DOHH2 (cell line): Measurements from ENCODE around the gene SRGAP2C.
"Not testable (repeated sequence)": the region's sequence is repeated elsewhere in the genome, so short reads cannot be mapped to it uniquely, and the experiment has no call there.

Source experiments
- H3F3A ChIP-seq: fragments of 200-600 bp; sonication (generic), shearing (Covaris generic); 2 replicates; pipeline ENCODE4 v1.6.0; 2016; ENCODE audit warnings: antibody characterized with exemption, mild to moderate bottlenecking; ENCODE audit not compliant: control insufficient read depth, insufficient read depth
- H3K27ac ChIP-seq: fragments of 200-600 bp; sonication (generic); 2 replicates; pipeline ENCODE4 v1.5.1; 2014; ENCODE audit warnings: low read depth, mild to moderate bottlenecking, low read length, moderate library complexity
- H3K27me3 ChIP-seq: fragments of 200-600 bp; sonication (generic); 2 replicates; pipeline ENCODE4 v1.6.1; 2014; ENCODE audit warnings: mild to moderate bottlenecking, low read length, mixed read lengths; ENCODE audit not compliant: control insufficient read depth
- H3K36me3 ChIP-seq: fragments of 200-600 bp; sonication (generic); 2 replicates; pipeline ENCODE4 v1.6.1; 2014; ENCODE audit warnings: mild to moderate bottlenecking, low read length, moderate library complexity, mixed read lengths; ENCODE audit not compliant: control insufficient read depth
- H3K4me1 ChIP-seq: fragments of 200-600 bp; sonication (generic); 2 replicates; pipeline ENCODE4 v1.6.1; 2014; ENCODE audit warnings: mild to moderate bottlenecking, low read length, mixed read lengths; ENCODE audit not compliant: control insufficient read depth
- H3K4me2 ChIP-seq: fragments of 200-600 bp; sonication (generic); 2 replicates; pipeline ENCODE4 v1.6.0; 2014; ENCODE audit warnings: mild to moderate bottlenecking, low read length, moderate library complexity
- H3K4me3 ChIP-seq: fragments of 200-600 bp; sonication (generic); 2 replicates; pipeline ENCODE4 v1.5.1; 2014; ENCODE audit warnings: mild to moderate bottlenecking, low read length, mixed read lengths
- H3K79me2 ChIP-seq: fragments of 200-600 bp; sonication (generic); 2 replicates; pipeline ENCODE4 v1.6.1; 2014; ENCODE audit warnings: mild to moderate bottlenecking, low read length, mixed read lengths; ENCODE audit not compliant: control insufficient read depth
- H3K9me2 ChIP-seq: fragments of 200-600 bp; sonication (generic); replicated peaks from 2 replicates; pipeline ENCODE4 v1.6.1; 2014; ENCODE audit warnings: mild to moderate bottlenecking, low read length, mixed read lengths; ENCODE audit not compliant: control insufficient read depth
- H3K9me3 ChIP-seq: fragments of 200-600 bp; sonication (generic); 2 replicates; pipeline ENCODE4 v1.6.1; 2014; ENCODE audit warnings: antibody characterized with exemption, low read length, mixed read lengths; ENCODE audit not compliant: control insufficient read depth, insufficient read depth
- H4K20me1 ChIP-seq: fragments of 200-600 bp; sonication (generic); 2 replicates; pipeline ENCODE4 v1.6.0; 2014; ENCODE audit warnings: low read depth, mild to moderate bottlenecking, antibody characterized with exemption, low read length, moderate library complexity; ENCODE audit not compliant: control insufficient read depth, insufficient read depth

SRGAP2C gene

GRCh38 chr1:121246399-121246798, 61.6 kb downstream of the SRGAP2C start:
- not testable (repeated sequence) for H3K27me3 ChIP-seq

GRCh38 chr1:121252656-121253055, 67.9 kb downstream of the SRGAP2C start:
- H3K36me3 ChIP-seq, H3K27ac ChIP-seq, H3K27me3 ChIP-seq, H4K20me1 ChIP-seq, H3K9me2 ChIP-seq, H3K79me2 ChIP-seq, H3K9me3 ChIP-seq, H3K4me2 ChIP-seq, H3K4me1 ChIP-seq, H3F3A ChIP-seq, H3K4me3 ChIP-seq: not testable (repeated sequence)

More at GRCh38 chr1:121246399-121246798, 61.6 kb downstream of the SRGAP2C start:
- not testable (repeated sequence) for H3K36me3 ChIP-seq, H3K9me3 ChIP-seq, H3F3A ChIP-seq, H4K20me1 ChIP-seq, H3K4me1 ChIP-seq, H3K79me2 ChIP-seq, H3K27ac ChIP-seq, H3K4me3 ChIP-seq, H3K9me2 ChIP-seq, H3K4me2 ChIP-seq

- H3K79me2 ChIP-seq, H3K9me2 ChIP-seq, H3K4me2 ChIP-seq, H3F3A ChIP-seq, H3K27me3 ChIP-seq, H3K4me3 ChIP-seq, H3K27ac ChIP-seq, H3K36me3 ChIP-seq, H3K4me1 ChIP-seq, H4K20me1 ChIP-seq, H3K9me3 ChIP-seq: not testable (repeated sequence)
These were observed 69.8 kb downstream of the SRGAP2C start for GRCh38 chr1:121254618-121255017.

GRCh38 chr1:121257632-121258031, 72.9 kb downstream of the SRGAP2C start:
- H3K4me2 ChIP-seq, H3K36me3 ChIP-seq, H3K27ac ChIP-seq, H3K4me1 ChIP-seq, H4K20me1 ChIP-seq, H3F3A ChIP-seq, H3K9me3 ChIP-seq, H3K9me2 ChIP-seq, H3K79me2 ChIP-seq, H3K27me3 ChIP-seq, H3K4me3 ChIP-seq: not testable (repeated sequence)

- not testable (repeated sequence) for H3K27me3 ChIP-seq, H3K9me3 ChIP-seq, H3F3A ChIP-seq, H3K36me3 ChIP-seq, H3K4me2 ChIP-seq, H3K9me2 ChIP-seq, H3K27ac ChIP-seq, H3K4me3 ChIP-seq, H4K20me1 ChIP-seq, H3K79me2 ChIP-seq, H3K4me1 ChIP-seq
These were observed 73.4 kb downstream of the SRGAP2C start for GRCh38 chr1:121258134-121258533.

GRCh38 chr1:121260205-121260604, 75.4 kb downstream of the SRGAP2C start:
- H3K27ac ChIP-seq, H3K9me2 ChIP-seq, H3K27me3 ChIP-seq, H3K4me3 ChIP-seq, H4K20me1 ChIP-seq, H3K4me2 ChIP-seq, H3K9me3 ChIP-seq, H3K36me3 ChIP-seq, H3K79me2 ChIP-seq, H3K4me1 ChIP-seq, H3F3A ChIP-seq: not testable (repeated sequence)

GRCh38 chr1:121262163-121262562, 77.4 kb downstream of the SRGAP2C start:
- H3K9me3 ChIP-seq, H3F3A ChIP-seq, H4K20me1 ChIP-seq, H3K27me3 ChIP-seq, H3K9me2 ChIP-seq, H3K36me3 ChIP-seq, H3K79me2 ChIP-seq, H3K4me3 ChIP-seq, H3K27ac ChIP-seq, H3K4me1 ChIP-seq, H3K4me2 ChIP-seq: not testable (repeated sequence)

GRCh38 chr1:121263789-121264244, 79.0 kb downstream of the SRGAP2C start:
- not testable (repeated sequence) for H3K9me2 ChIP-seq, H3K4me3 ChIP-seq, H3K79me2 ChIP-seq, H3K27me3 ChIP-seq, H3K36me3 ChIP-seq, H4K20me1 ChIP-seq, H3F3A ChIP-seq, H3K4me2 ChIP-seq, H3K9me3 ChIP-seq, H3K27ac ChIP-seq, H3K4me1 ChIP-seq

- not testable (repeated sequence) for H3K36me3 ChIP-seq, H3F3A ChIP-seq, H3K79me2 ChIP-seq, H3K9me2 ChIP-seq, H3K4me3 ChIP-seq, H3K4me2 ChIP-seq, H3K9me3 ChIP-seq, H4K20me1 ChIP-seq, H3K27ac ChIP-seq, H3K27me3 ChIP-seq, H3K4me1 ChIP-seq
These were observed 82.3 kb downstream of the SRGAP2C start for GRCh38 chr1:121267072-121267471.
